ENCODE results near the gene SMIM12. TPM values are rescaled to one million over a fixed set of nuclear protein-coding genes. Genes with fewer than 3 reads are reported as not detected.

Gene SMIM12
- total RNA-seq, 1 donor, result 25.3 TPM

DNA sequence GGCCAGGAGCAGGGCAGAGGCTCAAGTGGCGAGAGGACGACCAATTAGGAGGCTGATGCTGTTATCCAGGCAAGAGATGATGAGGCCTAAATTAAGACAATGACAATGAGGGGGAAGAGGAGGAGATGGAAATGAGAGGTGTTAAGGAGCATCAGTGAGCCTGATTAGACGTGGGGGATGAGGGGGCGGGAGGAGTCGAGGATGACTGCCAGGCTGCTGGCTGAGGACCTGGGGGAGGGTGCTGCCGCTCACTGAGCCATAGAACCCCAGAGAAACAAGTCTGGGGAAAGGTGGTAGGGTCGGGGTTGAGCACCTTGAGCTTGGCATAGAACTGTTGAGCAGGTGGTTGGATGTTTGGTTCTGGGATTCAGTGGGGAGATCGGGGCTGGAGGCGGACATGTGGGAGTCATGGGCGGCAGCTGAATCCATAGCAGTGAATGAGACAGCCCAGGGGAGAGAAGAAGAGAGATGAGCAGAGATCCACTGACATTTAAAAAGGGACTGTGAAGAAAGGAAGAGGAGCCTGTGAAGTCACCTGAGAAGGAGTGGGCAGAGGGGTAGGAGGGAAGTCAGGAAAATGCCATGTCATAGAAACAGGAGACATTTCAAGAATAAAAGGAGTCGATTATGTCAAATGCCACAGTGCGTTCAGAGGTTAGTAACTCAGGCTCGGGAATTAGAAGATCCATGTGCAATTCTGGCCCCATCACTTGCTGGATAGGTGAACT lies 41.4 kb upstream of the SMIM12 start:
- Histone ChIP-seq H3K9me3 (ENCODE audit: low read depth, low read length) (no peaks in the 10 kb centered on the region), H2AFZ (ENCODE audit: low read length) (no peak overlapping the region), H3K79me2 (ENCODE audit: insufficient read depth, low read length) (no peaks in the 10 kb centered on the region), H3K27me3 (ENCODE audit: insufficient read depth, low read length) (no peaks in the 10 kb centered on the region), H3K36me3 (ENCODE audit: insufficient read depth, low read length) (no peaks in the 10 kb centered on the region), H3K4me3 (ENCODE audit: insufficient read depth, low read length) (no peak overlapping the region), H3K27ac (ENCODE audit: low read depth, low read length) (no peak overlapping the region), H3K4me2 (ENCODE audit: insufficient read depth, low read length) (no peak overlapping the region), H3K4me1 (ENCODE audit: insufficient read depth, low read length) (no peaks in the 10 kb centered on the region), H4K20me1 (ENCODE audit: insufficient read depth, low read length) (no peaks in the 10 kb centered on the region)
- TF ChIP-seq, protein P1, sequence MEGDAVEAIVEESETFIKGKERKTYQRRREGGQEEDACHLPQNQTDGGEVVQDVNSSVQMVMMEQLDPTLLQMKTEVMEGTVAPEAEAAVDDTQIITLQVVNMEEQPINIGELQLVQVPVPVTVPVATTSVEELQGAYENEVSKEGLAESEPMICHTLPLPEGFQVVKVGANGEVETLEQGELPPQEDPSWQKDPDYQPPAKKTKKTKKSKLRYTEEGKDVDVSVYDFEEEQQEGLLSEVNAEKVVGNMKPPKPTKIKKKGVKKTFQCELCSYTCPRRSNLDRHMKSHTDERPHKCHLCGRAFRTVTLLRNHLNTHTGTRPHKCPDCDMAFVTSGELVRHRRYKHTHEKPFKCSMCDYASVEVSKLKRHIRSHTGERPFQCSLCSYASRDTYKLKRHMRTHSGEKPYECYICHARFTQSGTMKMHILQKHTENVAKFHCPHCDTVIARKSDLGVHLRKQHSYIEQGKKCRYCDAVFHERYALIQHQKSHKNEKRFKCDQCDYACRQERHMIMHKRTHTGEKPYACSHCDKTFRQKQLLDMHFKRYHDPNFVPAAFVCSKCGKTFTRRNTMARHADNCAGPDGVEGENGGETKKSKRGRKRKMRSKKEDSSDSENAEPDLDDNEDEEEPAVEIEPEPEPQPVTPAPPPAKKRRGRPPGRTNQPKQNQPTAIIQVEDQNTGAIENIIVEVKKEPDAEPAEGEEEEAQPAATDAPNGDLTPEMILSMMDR (IDR thresholded peaks at IDR 0.05; ENCODE audit: extremely low read depth, low read depth, low read length), result no peak
- no peak for DNase-seq (ENCODE audit: insufficient read length, low spot score, missing footprints)

DNA sequence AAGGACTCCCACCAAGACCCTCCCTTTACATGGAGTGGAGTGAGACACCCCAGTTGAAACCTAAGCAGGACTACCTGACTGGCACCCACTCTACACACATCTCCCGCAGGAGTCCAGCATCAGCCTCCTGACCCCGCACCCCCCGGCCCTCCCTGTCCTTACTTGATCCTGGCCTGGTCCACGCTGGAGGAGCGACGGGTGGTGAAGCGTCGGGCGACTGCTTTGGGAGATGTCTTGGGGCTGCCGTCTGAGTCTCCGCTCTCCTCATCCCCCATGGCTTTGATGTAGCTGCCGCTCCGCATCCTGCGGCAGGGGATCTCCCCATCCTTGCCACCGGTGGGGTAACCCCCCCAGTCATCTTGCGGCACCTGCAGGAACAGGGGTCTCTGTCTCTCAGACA lies 40.4 kb upstream of the SMIM12 start:
- TF ChIP-seq, protein P1 (IDR thresholded peaks at IDR 0.05; ENCODE audit: extremely low read depth, low read depth, low read length), result no peak
- Histone ChIP-seq H3K4me1 (ENCODE audit: insufficient read depth, low read length) (no peaks in the 10 kb centered on the region), H3K27me3 (ENCODE audit: insufficient read depth, low read length) (no peaks in the 10 kb centered on the region), H3K9me3 (ENCODE audit: low read depth, low read length) (no peaks in the 10 kb centered on the region), H2AFZ (ENCODE audit: low read length) (no peak overlapping the region), H3K79me2 (ENCODE audit: insufficient read depth, low read length) (no peaks in the 10 kb centered on the region), H3K4me2 (ENCODE audit: insufficient read depth, low read length) (no peak overlapping the region), H3K4me3 (ENCODE audit: insufficient read depth, low read length) (no peak overlapping the region), H3K27ac (ENCODE audit: low read depth, low read length) (no peak overlapping the region), H3K36me3 (ENCODE audit: insufficient read depth, low read length) (no peaks in the 10 kb centered on the region), H4K20me1 (ENCODE audit: insufficient read depth, low read length) (no peaks in the 10 kb centered on the region)
- DNase-seq (ENCODE audit: insufficient read length, low spot score, missing footprints), result no peak

DNA sequence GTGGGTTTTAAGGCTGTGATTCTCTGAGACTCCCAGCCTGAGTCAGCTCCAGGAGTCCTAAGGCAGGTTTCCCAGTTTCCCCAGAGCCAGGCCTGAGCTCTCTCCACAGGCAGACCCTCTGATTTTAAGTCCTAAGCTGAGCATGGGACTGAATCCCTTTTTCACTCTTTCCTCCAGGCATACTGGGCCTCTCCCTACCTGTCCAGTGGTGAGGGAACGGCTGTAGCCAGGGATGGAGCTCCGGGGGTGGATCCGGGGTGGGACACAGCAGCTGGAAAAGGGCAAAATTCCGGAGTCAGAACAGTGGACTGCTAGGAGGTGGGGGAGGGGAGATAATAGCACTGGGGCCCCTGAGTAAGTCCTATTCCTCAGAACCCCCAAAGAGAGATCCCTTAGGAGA lies 39.9 kb upstream of the SMIM12 start:
- H3K36me3 ChIP-seq (ENCODE audit: insufficient read depth, low read length), result no peaks in the 10 kb centered on the region
- DNase-seq (ENCODE audit: insufficient read length, low spot score, missing footprints), result no peak
- TF ChIP-seq, protein P1 (IDR thresholded peaks at IDR 0.05; ENCODE audit: extremely low read depth, low read depth, low read length), result no peak
- H3K79me2 ChIP-seq (ENCODE audit: insufficient read depth, low read length), result no peaks in the 10 kb centered on the region
- H3K27ac ChIP-seq (ENCODE audit: low read depth, low read length), result no peak overlapping the region
- H3K27me3 ChIP-seq (ENCODE audit: insufficient read depth, low read length), result no peaks in the 10 kb centered on the region
- H4K20me1 ChIP-seq (ENCODE audit: insufficient read depth, low read length), result no peaks in the 10 kb centered on the region
- H2AFZ ChIP-seq (ENCODE audit: low read length), result no peak overlapping the region
- no peaks in the 10 kb centered on the region for H3K4me1 ChIP-seq (ENCODE audit: insufficient read depth, low read length)
- no peak overlapping the region for H3K4me2 ChIP-seq (ENCODE audit: insufficient read depth, low read length)
- no peaks in the 10 kb centered on the region for H3K9me3 ChIP-seq (ENCODE audit: low read depth, low read length)
- no peak overlapping the region for H3K4me3 ChIP-seq (ENCODE audit: insufficient read depth, low read length)

DNA sequence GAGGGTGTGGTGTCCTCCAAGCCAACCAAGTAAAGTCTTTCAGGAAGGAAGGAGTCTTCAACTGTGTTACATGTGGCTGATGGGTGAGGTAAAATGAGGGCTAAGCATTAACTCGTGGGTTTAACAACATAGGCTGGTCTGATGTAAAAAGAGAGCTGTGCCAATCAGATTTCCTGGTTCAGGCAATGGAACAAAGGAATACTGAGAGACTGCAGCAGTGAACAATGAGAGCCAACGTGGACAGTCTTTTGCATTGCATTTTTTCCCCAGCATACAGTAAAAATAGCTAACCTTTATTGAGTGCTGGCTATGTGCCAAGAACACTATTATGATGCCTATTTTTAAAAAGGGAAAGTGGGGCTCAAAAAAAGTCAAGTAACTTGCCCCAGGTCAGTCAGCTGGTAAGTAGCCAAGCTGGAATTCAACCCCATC lies 38.8 kb upstream of the SMIM12 start:
- no peaks in the 10 kb centered on the region for H3K36me3 ChIP-seq (ENCODE audit: insufficient read depth, low read length)
- no peak overlapping the region for H3K4me3 ChIP-seq (ENCODE audit: insufficient read depth, low read length)
- no peaks in the 10 kb centered on the region for H4K20me1 ChIP-seq (ENCODE audit: insufficient read depth, low read length)
- no peak overlapping the region for H3K27ac ChIP-seq (ENCODE audit: low read depth, low read length)
- H3K27me3 ChIP-seq (ENCODE audit: insufficient read depth, low read length), result no peaks in the 10 kb centered on the region
- no peaks in the 10 kb centered on the region for H3K79me2 ChIP-seq (ENCODE audit: insufficient read depth, low read length)
- H3K9me3 ChIP-seq (ENCODE audit: low read depth, low read length), result no peaks in the 10 kb centered on the region
- DNase-seq (ENCODE audit: insufficient read length, low spot score, missing footprints), result no peak
- H3K4me1 ChIP-seq (ENCODE audit: insufficient read depth, low read length), result no peaks in the 10 kb centered on the region
- no peak overlapping the region for H2AFZ ChIP-seq (ENCODE audit: low read length)
- TF ChIP-seq, protein P1 (IDR thresholded peaks at IDR 0.05; ENCODE audit: extremely low read depth, low read depth, low read length), result no peak
- H3K4me2 ChIP-seq (ENCODE audit: insufficient read depth, low read length), result no peak overlapping the region
